Left ventricle myocardium inferior (tissue), 1 donor: ENCODE results near the gene RAB4A. TPM values are rescaled to one million over a fixed set of nuclear protein-coding genes. Genes with fewer than 3 reads are reported as not detected.

Experiments
- DNase-seq: peaks from one replicate; pipeline ENCODE4 v3.0.0-alpha.2; 2020
- H3K27ac ChIP-seq: fragments of 200-600 bp; replicated peaks from 2 replicates; pipeline ENCODE4 v1.8.0; 2021
- H3K27me3 ChIP-seq: fragments of 200-600 bp; 2 replicates; pipeline ENCODE4 v1.8.0; 2021; ENCODE audit warnings: low read depth
- H3K36me3 ChIP-seq: fragments of 200-600 bp; 2 replicates; pipeline ENCODE4 v1.8.0; 2021
- H3K4me1 ChIP-seq: fragments of 200-600 bp; 2 replicates; pipeline ENCODE4 v1.8.0; 2021
- H3K4me3 ChIP-seq: fragments of 200-600 bp; 2 replicates; pipeline ENCODE4 v1.8.0; 2021; ENCODE audit warnings: mild to moderate bottlenecking, moderate library complexity
- H3K9me3 ChIP-seq: fragments of 200-600 bp; replicated peaks from 2 replicates; pipeline ENCODE4 v1.8.0; 2021
- intact Hi-C: fragments of 100-400 bp; cut with micrococcal nuclease; formaldehyde crosslinking; loops from one replicate; pipeline ENCODE4 v1.11.0; 2022
- total RNA-seq: library from RNA; stranded (reverse); fragmentation: NEBNext Ultra II Directional; extraction: Animal tissue kit (Norgen Biotek cat#: 25700); gene quantifications from one replicate; pipeline ENCODE4 v1.2.1, GENCODE V29; 2021
- TF ChIP-seq, protein P1 (sequence below): fragments of 200-600 bp; IDR thresholded peaks from 2 replicates; pipeline ENCODE4 v1.8.0; 2021; ENCODE audit warnings: antibody characterized with exemption, mild to moderate bottlenecking, borderline replicate concordance
- donor health status: DM: no; HTN: yes; CAD: no; lungs with severe emphysema.

Gene RAB4A
- total RNA-seq, 1 donor from 2014 or later, result 132 TPM

DNA sequence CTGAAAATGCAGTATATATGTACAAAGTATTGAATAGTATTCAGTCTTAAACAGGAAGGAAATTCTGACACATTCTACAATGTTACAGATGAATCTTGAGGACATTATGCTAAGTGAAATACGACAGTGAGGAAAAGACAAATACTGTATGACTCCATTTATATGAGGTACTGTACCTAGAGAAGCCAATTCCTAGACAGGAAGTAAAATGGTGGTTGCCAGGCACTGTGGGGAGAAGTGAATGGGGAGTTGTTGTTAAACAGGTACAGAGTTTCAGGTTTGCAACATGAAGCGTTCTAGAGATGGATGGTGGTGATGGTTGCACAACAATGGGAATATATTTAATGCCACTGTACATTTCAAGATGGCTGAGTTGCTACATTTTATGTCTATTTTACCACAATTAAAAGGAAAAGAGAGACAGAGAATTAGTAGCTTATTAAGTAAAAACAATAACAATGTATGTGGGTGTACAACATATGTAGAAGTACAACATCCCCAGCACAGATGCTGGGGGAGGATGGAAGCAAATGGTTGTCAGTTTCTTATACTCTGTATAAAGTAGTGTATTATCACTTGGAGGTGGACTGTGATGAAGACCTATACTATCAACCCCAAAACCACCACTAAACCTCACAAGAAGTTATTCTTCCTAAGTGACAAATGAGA, 3.9 kb upstream of the RAB4A start:
- Histone ChIP-seq H3K27ac (no peak overlapping the region), H3K4me3 (no peak overlapping the region), H3K4me1 (peaks cover 28% of the 10 kb centered on the region), H3K36me3 (no peaks in the 10 kb centered on the region), H3K27me3 (no peaks in the 10 kb centered on the region), H3K9me3 (peaks cover 9% of the 10 kb centered on the region)
- no peak for DNase-seq
- intact Hi-C loops, result no loop called here
- TF ChIP-seq, protein P1, sequence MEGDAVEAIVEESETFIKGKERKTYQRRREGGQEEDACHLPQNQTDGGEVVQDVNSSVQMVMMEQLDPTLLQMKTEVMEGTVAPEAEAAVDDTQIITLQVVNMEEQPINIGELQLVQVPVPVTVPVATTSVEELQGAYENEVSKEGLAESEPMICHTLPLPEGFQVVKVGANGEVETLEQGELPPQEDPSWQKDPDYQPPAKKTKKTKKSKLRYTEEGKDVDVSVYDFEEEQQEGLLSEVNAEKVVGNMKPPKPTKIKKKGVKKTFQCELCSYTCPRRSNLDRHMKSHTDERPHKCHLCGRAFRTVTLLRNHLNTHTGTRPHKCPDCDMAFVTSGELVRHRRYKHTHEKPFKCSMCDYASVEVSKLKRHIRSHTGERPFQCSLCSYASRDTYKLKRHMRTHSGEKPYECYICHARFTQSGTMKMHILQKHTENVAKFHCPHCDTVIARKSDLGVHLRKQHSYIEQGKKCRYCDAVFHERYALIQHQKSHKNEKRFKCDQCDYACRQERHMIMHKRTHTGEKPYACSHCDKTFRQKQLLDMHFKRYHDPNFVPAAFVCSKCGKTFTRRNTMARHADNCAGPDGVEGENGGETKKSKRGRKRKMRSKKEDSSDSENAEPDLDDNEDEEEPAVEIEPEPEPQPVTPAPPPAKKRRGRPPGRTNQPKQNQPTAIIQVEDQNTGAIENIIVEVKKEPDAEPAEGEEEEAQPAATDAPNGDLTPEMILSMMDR, result no peak

DNA sequence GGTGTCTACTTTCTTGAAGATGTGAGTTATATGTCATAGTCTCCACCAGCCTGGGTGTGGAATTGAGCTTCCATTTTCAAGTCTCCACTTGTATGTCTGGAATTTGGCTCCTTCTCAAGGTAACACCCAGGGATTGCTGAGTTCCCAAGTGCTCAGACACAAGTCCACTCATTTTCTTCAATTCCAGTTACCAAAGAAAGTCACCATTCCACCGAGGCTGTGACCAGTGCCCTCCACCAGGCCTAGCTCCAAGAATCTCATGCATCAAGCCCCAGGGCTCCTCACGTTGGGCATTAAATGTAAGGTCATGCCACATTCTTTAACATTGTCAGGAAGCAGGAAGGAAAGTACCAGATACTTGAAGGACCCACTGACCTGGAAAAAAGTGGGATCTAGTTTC, 2.4 kb upstream of the RAB4A start:
- H3K4me3 ChIP-seq, result no peak overlapping the region
- peaks cover 9% of the 10 kb centered on the region for H3K9me3 ChIP-seq
- no peaks in the 10 kb centered on the region for H3K36me3 ChIP-seq
- DNase-seq, result no peak
- intact Hi-C loops, result no loop called here
- H3K27ac ChIP-seq, result peak overlapping the region; percentile 92
- TF ChIP-seq, protein P1, result no peak
- H3K27me3 ChIP-seq, result no peaks in the 10 kb centered on the region
- H3K4me1 ChIP-seq, result peaks cover 43% of the 10 kb centered on the region

DNA sequence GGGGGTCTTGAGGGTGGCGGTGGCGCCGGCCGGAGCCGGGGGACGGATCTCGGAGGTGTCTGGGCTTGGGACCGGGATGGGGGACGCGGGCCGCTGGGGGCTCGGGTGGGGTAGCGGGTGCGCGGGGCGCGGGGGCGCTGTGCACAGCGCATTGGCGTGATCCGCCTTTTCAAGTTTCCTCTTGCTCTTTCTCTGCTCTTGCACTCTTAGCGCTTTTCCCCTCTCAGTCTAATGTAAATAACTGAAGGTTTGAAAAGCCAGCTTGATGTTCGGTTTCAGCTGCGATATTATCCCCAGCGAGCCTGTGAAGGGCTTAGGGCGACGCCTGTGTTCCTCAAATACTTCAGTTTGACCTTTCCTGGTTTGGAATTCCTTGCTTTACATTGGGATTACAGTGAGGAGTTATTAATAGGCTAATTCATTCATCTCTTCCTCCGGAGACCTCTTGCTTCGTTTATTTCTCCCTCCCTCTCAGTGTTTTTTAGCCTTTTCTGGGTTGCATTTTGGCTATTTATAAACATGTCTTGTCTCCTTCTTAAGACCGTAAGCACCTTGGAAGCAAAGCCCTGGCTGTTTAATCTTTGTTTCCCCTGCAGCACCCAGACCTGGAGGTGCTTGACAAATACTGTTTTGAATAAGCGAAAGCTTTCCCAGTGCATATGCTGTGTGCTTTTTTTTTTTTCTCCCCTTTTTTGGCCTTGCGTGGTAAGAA, 693 bp downstream of the RAB4A start:
- TF ChIP-seq, protein P1, result peak; percentile 22
- peaks cover 9% of the 10 kb centered on the region for H3K9me3 ChIP-seq
- DNase-seq, result peak; percentile 34
- peaks cover 66% of the 10 kb centered on the region for H3K4me1 ChIP-seq
- no peaks in the 10 kb centered on the region for H3K27me3 ChIP-seq
- peak overlapping the region; percentile 82 for H3K4me3 ChIP-seq
- peak overlapping the region; percentile 92 for H3K27ac ChIP-seq
- no peaks in the 10 kb centered on the region for H3K36me3 ChIP-seq
- intact Hi-C loops, result no loop called here

DNA sequence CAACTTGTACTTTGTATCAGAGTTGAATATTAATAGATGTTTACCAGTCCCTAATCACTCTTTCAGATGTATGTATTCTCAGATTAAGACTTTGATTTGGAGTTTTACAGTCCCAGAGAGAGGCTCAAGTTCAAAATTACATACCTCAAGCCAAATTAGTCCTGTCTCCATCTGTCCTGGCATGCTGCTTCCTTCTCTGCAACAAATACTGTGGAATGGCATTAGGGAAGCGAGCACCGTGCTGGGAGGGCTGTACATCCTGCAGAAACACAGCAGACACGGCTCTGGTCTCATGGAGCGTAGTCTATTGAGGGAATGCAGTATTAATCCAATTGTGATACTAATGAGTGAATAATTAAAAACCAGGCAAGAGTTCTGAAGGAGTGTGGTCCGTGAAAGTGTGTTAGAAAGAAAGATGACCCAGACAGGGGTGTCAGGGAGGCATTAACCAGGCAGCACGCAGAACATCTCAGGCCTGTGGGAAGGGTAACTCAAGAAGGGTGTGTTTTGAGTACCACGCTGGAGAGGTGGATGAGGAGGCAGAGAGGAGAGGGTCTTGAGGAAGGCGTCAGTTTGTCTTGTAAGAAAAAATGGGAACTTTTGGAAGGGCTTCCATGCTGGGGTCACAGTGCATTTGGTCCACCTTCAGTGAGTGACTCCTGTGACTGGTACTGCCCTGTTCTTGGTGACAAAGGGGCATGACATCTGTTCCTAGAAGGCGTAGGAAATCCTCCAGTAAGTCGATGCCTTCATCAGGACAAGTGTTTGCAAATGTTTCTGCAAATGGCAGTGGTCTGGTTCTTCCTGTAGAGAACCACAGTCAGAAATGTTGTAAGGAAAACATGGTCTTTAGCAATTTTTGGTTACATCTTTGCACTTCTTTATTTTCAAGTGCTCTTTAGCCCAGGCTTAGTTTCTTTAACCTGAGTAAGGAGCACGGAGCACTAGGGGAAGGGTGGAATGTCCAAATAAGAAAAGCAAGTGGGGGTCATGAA, 1.6 kb downstream of the RAB4A start:
- peaks cover 67% of the 10 kb centered on the region for H3K4me1 ChIP-seq
- DNase-seq, result no peak
- peaks cover 3% of the 10 kb centered on the region for H3K9me3 ChIP-seq
- no peaks in the 10 kb centered on the region for H3K27me3 ChIP-seq
- intact Hi-C loops, result no loop called here
- peak overlapping the region; percentile 82 for H3K4me3 ChIP-seq
- TF ChIP-seq, protein P1, result no peak
- H3K36me3 ChIP-seq, result no peaks in the 10 kb centered on the region
- H3K27ac ChIP-seq, result peak overlapping the region; percentile 92

DNA sequence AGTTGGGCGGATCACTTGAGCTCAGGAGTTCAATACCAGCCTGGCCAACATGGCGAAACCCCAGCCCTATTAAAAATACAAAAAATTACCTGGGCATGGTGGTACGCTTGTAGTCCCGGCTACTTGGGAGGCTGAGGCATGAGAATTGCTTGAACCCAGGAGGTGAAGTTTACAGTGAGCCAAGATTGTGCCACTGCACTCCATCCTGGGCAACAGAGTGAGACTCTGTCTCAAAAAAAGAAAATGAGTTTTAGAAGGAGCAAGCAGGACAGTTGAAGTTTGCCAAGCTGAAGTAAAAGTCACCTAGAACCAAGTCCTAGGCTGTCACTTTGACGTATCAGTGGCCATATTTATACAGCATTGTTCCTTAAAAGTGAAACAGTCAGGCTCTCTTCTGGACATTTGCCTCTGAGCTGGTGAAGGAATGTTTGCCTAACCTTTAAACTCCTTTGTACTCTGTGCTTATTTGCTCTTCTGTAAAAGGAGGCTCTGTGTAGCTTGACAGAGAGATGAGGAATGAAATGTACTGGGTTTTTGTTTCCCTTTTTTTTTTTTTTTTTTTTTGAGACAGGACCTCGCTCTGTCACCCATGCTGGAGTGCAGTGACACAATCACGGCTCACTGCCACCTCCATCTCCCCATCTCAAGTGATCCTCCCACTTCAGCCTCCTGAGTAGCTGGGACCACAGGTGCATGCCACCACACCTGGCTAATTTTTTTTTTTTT, 2.8 kb downstream of the RAB4A start:
- Histone ChIP-seq H3K9me3 (no peaks in the 10 kb centered on the region), H3K36me3 (no peaks in the 10 kb centered on the region), H3K4me3 (no peak overlapping the region), H3K27ac (peak overlapping the region; percentile 36), H3K4me1 (peaks cover 78% of the 10 kb centered on the region), H3K27me3 (no peaks in the 10 kb centered on the region)
- TF ChIP-seq, protein P1, result no peak
- intact Hi-C loops, result no loop called here
- no peak for DNase-seq
